Thyroid gland (tissue), 4 donors: ENCODE results near the gene WDFY2.

Experiments
- POLR2A ChIP-seq, 2 donors: fragments of 450-650 bp; IDR thresholded peaks; one replicate each; pipeline ENCODE4 v1.6.1; 2017; ENCODE audit warnings: antibody characterized with exemption in 2 of 2, mild to moderate bottlenecking in 2 of 2, moderate library complexity in 1 of 2
- TF ChIP-seq, protein P1 (sequence below), 6 experiments: fragments of 200-600 bp in 3 of 6; fragments of 450-650 bp in 3 of 6; sonication (generic) in 3 of 6; IDR thresholded peaks; one replicate each; pipeline ENCODE4 v1.5.1; 2016 to 2019; ENCODE audit warnings: antibody characterized with exemption in 6 of 6, mild to moderate bottlenecking in 2 of 6, inconsistent platforms in 1 of 6, moderate library complexity in 1 of 6

DNA sequence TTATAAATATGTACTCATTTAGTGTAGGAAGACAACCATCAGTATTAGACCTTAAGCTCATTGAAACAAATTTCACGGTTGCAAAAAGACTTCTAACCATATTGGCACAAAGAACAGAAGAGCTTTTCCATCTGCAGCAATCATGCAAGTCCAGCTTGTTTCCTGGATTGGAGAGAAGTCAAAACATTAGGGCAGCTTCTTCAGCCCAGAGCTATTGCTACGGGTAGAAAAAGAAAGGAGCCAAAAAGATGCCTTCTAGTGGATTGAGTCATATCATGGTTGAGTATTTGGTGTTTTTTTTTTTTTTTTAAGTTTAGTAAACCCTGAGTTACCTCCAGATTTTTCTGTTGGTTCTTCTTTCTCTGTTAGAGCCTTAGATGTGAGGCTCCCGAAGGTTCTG is 99.8 kb downstream of the WDFY2 start:
- TF ChIP-seq POLR2A (IDR thresholded peaks at IDR 0.05): no peak
- TF ChIP-seq, protein P1, sequence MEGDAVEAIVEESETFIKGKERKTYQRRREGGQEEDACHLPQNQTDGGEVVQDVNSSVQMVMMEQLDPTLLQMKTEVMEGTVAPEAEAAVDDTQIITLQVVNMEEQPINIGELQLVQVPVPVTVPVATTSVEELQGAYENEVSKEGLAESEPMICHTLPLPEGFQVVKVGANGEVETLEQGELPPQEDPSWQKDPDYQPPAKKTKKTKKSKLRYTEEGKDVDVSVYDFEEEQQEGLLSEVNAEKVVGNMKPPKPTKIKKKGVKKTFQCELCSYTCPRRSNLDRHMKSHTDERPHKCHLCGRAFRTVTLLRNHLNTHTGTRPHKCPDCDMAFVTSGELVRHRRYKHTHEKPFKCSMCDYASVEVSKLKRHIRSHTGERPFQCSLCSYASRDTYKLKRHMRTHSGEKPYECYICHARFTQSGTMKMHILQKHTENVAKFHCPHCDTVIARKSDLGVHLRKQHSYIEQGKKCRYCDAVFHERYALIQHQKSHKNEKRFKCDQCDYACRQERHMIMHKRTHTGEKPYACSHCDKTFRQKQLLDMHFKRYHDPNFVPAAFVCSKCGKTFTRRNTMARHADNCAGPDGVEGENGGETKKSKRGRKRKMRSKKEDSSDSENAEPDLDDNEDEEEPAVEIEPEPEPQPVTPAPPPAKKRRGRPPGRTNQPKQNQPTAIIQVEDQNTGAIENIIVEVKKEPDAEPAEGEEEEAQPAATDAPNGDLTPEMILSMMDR (IDR thresholded peaks at IDR 0.05): no peak
